Suprapubic skin (tissue), 4 donors: ENCODE data around the gene ADORA1. TPM values are rescaled to one million over a fixed set of nuclear protein-coding genes. Genes with fewer than 3 reads are reported as not detected.
A peak's percentile ranks its signal among the peaks of the same experiment; 100 is the strongest.

Source experiments
- DNase-seq, 2 donors: peaks; one replicate each; pipeline ENCODE4 v3.0.0-alpha.2; 2019; ENCODE audit warnings: low spot score in 2 of 2
- H3K27ac ChIP-seq: fragments of 200-600 bp; sonication (generic); one replicate; pipeline ENCODE4 v1.5.1; 2019
- H3K27me3 ChIP-seq: fragments of 200-600 bp; sonication (generic); one replicate; pipeline ENCODE4 v1.5.1; 2019
- H3K36me3 ChIP-seq: fragments of 200-600 bp; sonication (generic); one replicate; pipeline ENCODE4 v1.5.1; 2019
- H3K4me1 ChIP-seq: fragments of 200-600 bp; sonication (generic); one replicate; pipeline ENCODE4 v1.5.1; 2019
- H3K4me3 ChIP-seq: fragments of 200-600 bp; sonication (generic); one replicate; pipeline ENCODE4 v1.5.1; 2019; ENCODE audit warnings: mild to moderate bottlenecking
- H3K9me3 ChIP-seq: fragments of 200-600 bp; sonication (generic); one replicate; pipeline ENCODE4 v1.5.1; 2019
- EP300 ChIP-seq: sonication (generic); formaldehyde crosslinking; IDR thresholded peaks from one replicate; pipeline ENCODE4 v1.6.1; 2017; ENCODE audit warnings: antibody characterized with exemption
- POLR2A ChIP-seq, 2 donors: fragments of 450-650 bp; IDR thresholded peaks; one replicate each; pipeline ENCODE4 v1.6.1; 2017; ENCODE audit warnings: antibody characterized with exemption in 2 of 2, mild to moderate bottlenecking in 2 of 2, moderate library complexity in 2 of 2
- POLR2AphosphoS5 ChIP-seq, 3 donors: sonication (generic); formaldehyde crosslinking; IDR thresholded peaks; one replicate each; pipeline ENCODE4 v1.6.1; 2017; ENCODE audit warnings: antibody characterized with exemption in 3 of 3
- WGBS: methylation state at CpG from one replicate; pipeline ENCODE4 v1.1.5; 2018; 5-methylcytosine and 5-hydroxymethylcytosine counted together
- total RNA-seq, 4 donors: library from RNA; depleted of rRNA; stranded (reverse); fragments of >200 nt; gene quantifications; one replicate each; pipeline ENCODE4 v1.1.0, GENCODE V29; 2016
- TF ChIP-seq, protein P1 (sequence below), 2 donors: fragments of 200-600 bp in 1 of 2; fragments of 450-650 bp in 1 of 2; sonication (generic) in 1 of 2; IDR thresholded peaks; one replicate each; pipeline ENCODE4 v1.5.1; 2016 to 2019; ENCODE audit warnings: antibody characterized with exemption in 2 of 2, mild to moderate bottlenecking in 1 of 2, moderate library complexity in 1 of 2

Gene ADORA1
- total RNA-seq, 4 donors from 2014 or later = 3.4 to 8.2 (median 5.6) TPM

DNA sequence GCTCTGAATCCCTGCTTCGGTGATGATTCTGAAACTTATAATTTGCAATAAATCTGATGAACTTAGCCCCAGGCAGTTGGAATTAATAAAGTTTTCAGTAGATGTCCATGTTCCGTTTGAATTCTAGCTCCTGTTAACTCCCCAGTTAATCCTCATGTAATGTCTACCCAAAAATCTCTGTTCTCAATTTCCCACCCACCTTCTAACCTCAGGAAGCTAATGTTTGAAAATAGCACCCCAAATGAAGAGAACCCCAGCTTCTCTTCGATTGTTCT is 45.4 kb upstream of the ADORA1 start:
- DNase-seq = no peak
- TF ChIP-seq, protein P1, sequence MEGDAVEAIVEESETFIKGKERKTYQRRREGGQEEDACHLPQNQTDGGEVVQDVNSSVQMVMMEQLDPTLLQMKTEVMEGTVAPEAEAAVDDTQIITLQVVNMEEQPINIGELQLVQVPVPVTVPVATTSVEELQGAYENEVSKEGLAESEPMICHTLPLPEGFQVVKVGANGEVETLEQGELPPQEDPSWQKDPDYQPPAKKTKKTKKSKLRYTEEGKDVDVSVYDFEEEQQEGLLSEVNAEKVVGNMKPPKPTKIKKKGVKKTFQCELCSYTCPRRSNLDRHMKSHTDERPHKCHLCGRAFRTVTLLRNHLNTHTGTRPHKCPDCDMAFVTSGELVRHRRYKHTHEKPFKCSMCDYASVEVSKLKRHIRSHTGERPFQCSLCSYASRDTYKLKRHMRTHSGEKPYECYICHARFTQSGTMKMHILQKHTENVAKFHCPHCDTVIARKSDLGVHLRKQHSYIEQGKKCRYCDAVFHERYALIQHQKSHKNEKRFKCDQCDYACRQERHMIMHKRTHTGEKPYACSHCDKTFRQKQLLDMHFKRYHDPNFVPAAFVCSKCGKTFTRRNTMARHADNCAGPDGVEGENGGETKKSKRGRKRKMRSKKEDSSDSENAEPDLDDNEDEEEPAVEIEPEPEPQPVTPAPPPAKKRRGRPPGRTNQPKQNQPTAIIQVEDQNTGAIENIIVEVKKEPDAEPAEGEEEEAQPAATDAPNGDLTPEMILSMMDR (IDR thresholded peaks at IDR 0.05) = no peak
- TF ChIP-seq POLR2AphosphoS5 (IDR thresholded peaks at IDR 0.05) (no peak), EP300 (no peak), POLR2A (IDR thresholded peaks at IDR 0.05) (no peak)
- H3K9me3 ChIP-seq = no peaks in the 10 kb centered on the region
- H3K4me1 ChIP-seq = peaks cover 4% of the 10 kb centered on the region
- no peaks in the 10 kb centered on the region for H3K36me3 ChIP-seq
- peaks cover 23% of the 10 kb centered on the region for H3K27me3 ChIP-seq
- no peak overlapping the region for H3K27ac ChIP-seq
- no peak overlapping the region for H3K4me3 ChIP-seq
- 35% methylated on average over 3 of the region's 3 CpGs for WGBS

GRCh38 chr1:203082571-203083462 is 44.7 kb upstream of the ADORA1 start:
- no peaks in the 10 kb centered on the region for H3K36me3 ChIP-seq
- TF ChIP-seq EP300 = no peak
- H3K4me3 ChIP-seq = no peak overlapping the region
- no peaks in the 10 kb centered on the region for H3K9me3 ChIP-seq
- H3K27ac ChIP-seq = no peak overlapping the region
- peak in 1 of 2 donors; percentile 71 for DNase-seq
- WGBS = 47% methylated on average over 9 of the region's 11 CpGs
- peaks cover 18% of the 10 kb centered on the region for H3K27me3 ChIP-seq
- peaks cover 4% of the 10 kb centered on the region for H3K4me1 ChIP-seq

DNA sequence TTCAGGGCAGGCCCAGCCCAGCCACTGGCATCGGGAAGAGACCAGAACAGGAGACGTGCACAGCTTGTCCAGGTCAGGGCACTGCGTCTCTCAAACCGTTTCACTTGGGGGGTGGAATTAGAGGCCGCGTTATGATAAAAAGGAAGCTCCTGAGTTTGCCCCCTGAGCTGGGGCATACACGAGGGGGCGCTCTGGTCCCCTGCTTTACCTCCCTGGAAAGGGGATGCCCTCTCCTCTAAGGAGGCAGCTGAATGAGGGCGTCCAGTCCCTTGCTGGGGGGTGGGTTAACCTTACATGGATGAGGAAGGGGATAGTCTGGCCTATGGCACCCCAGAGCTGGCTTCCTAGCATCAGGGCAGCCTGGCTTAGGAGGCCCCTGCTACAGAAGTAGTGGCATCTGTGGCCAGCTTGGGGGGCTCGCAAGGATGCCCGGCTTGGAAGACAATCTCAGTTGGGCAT is 44.0 kb upstream of the ADORA1 start:
- Histone ChIP-seq H3K4me3 (no peak overlapping the region), H3K27ac (no peak overlapping the region), H3K27me3 (peaks cover 18% of the 10 kb centered on the region), H3K36me3 (no peaks in the 10 kb centered on the region), H3K9me3 (no peaks in the 10 kb centered on the region), H3K4me1 (peaks cover 4% of the 10 kb centered on the region)
- TF ChIP-seq POLR2A (IDR thresholded peaks at IDR 0.05) = no peak
- TF ChIP-seq EP300 = no peak
- no peak for TF ChIP-seq POLR2AphosphoS5 (IDR thresholded peaks at IDR 0.05)
- TF ChIP-seq, protein P1 (IDR thresholded peaks at IDR 0.05) = no peak
- 73% methylated on average over 11 of the region's 11 CpGs for WGBS
- peak in 1 of 2 donors; percentile 40 for DNase-seq

GRCh38 chr1:203084588-203085527 is 42.7 kb upstream of the ADORA1 start:
- H3K4me1 ChIP-seq = peaks cover 4% of the 10 kb centered on the region
- peaks cover 16% of the 10 kb centered on the region for H3K27me3 ChIP-seq
- no peak for TF ChIP-seq POLR2A (IDR thresholded peaks at IDR 0.05)
- TF ChIP-seq POLR2AphosphoS5 (IDR thresholded peaks at IDR 0.05) = no peak
- TF ChIP-seq, protein P1 (IDR thresholded peaks at IDR 0.05) = peak in 1 of 2 donors; percentile 8
- no peak for TF ChIP-seq EP300
- H3K4me3 ChIP-seq = no peak overlapping the region
- DNase-seq = peak in 1 of 2 donors; percentile 74
- H3K27ac ChIP-seq = no peak overlapping the region
- WGBS = 84% methylated on average over 9 of the region's 14 CpGs
- H3K9me3 ChIP-seq = no peaks in the 10 kb centered on the region
- no peaks in the 10 kb centered on the region for H3K36me3 ChIP-seq

GRCh38 chr1:203085528-203086406 is 41.8 kb upstream of the ADORA1 start, which contains the start of gene MYOG:
Gene MYOG, minus strand, starts transcription at chr1:203086012. Its CDS starts 51 bp downstream, at chr1:203085961.
- no peak within 1 kb of the TSS for H3K27ac ChIP-seq
- WGBS = 77% methylated on average over 15 of the region's 36 CpGs
- H3K27me3 ChIP-seq = peaks cover 13% of the 10 kb centered on the region
- H3K4me1 ChIP-seq = peaks cover 4% of the 10 kb centered on the region
- H3K36me3 ChIP-seq = no peaks in the 10 kb centered on the region
- H3K4me3 ChIP-seq = no peak within 1 kb of the TSS
- DNase-seq = peak in 1 of 2 donors; percentile 62
- TF ChIP-seq, protein P1 (IDR thresholded peaks at IDR 0.05) = no peak
- TF ChIP-seq EP300 (no peak), POLR2AphosphoS5 (IDR thresholded peaks at IDR 0.05) (no peak)
- no peaks in the 10 kb centered on the region for H3K9me3 ChIP-seq
